Upper lobe of right lung (tissue), 1 donor: ENCODE results near the gene CDK3. TPM values are rescaled to one million over a fixed set of nuclear protein-coding genes. Genes with fewer than 3 reads are reported as not detected.

Source experiments
- ATAC-seq: fragments of 200-7000 bp; cut with Tn5 transposase; one replicate; pipeline ENCODE4 v1.9.1; 2020; ENCODE audit warnings: mild to moderate bottlenecking, moderate library complexity
- DNase-seq: peaks from one replicate; pipeline ENCODE4 v3.0.0-alpha.2; 2020
- H3K27ac ChIP-seq: fragments of 200-600 bp; one replicate; pipeline ENCODE4 v1.8.0; 2022
- H3K27me3 ChIP-seq: fragments of 200-600 bp; one replicate; pipeline ENCODE4 v1.8.0; 2022; ENCODE audit warnings: mild to moderate bottlenecking
- H3K36me3 ChIP-seq: fragments of 200-600 bp; one replicate; pipeline ENCODE4 v1.8.0; 2022
- H3K4me1 ChIP-seq: fragments of 200-600 bp; one replicate; pipeline ENCODE4 v1.8.0; 2022
- H3K4me3 ChIP-seq: fragments of 200-600 bp; one replicate; pipeline ENCODE4 v1.8.0; 2022; ENCODE audit warnings: mild to moderate bottlenecking
- H3K9me3 ChIP-seq: fragments of 200-600 bp; one replicate; pipeline ENCODE4 v1.8.0; 2022
- intact Hi-C: fragments of 100-400 bp; cut with DNase I; formaldehyde crosslinking; loops from one replicate; pipeline ENCODE4 v1.11.0; 2022
- total RNA-seq: library from RNA; stranded (reverse); fragmentation: NEBNext Ultra II Directional; extraction: Animal tissue kit (Norgen Biotek cat#: 25700); gene quantifications from one replicate; pipeline ENCODE4 v1.2.1, GENCODE V29; 2021
- TF ChIP-seq, protein P1 (sequence below): fragments of 200-600 bp; IDR thresholded peaks from one replicate; pipeline ENCODE4 v1.8.0; 2022; ENCODE audit warnings: antibody characterized with exemption
- donor health status: DM: no; HTN: yes; CAD: no; lungs with severe emphysema.

The CDK3 gene
- total RNA-seq, 1 donor from 2014 or later: 9.6 TPM

DNA sequence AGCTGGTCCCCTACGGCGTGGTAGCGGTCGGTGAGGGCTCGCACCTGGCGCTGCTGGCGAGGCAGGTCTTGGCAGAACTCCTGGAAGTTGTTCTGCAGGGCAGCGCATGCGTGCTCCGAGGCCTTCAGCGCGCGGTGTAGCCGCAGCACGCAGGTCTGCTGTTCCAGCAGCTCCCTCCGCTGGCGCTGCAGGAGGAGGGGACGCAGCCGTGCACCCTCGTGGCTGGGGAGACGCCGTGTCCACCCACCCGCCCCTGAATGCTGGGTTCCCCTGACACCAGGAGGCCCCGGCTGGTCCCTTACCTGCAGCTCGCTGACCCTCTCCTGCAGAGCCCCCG is 14.2 kb downstream of the CDK3 start:
- intact Hi-C loops: no loop called here
- H3K27ac ChIP-seq: no peak overlapping the region
- H3K9me3 ChIP-seq: no peaks in the 10 kb centered on the region
- TF ChIP-seq, protein P1, sequence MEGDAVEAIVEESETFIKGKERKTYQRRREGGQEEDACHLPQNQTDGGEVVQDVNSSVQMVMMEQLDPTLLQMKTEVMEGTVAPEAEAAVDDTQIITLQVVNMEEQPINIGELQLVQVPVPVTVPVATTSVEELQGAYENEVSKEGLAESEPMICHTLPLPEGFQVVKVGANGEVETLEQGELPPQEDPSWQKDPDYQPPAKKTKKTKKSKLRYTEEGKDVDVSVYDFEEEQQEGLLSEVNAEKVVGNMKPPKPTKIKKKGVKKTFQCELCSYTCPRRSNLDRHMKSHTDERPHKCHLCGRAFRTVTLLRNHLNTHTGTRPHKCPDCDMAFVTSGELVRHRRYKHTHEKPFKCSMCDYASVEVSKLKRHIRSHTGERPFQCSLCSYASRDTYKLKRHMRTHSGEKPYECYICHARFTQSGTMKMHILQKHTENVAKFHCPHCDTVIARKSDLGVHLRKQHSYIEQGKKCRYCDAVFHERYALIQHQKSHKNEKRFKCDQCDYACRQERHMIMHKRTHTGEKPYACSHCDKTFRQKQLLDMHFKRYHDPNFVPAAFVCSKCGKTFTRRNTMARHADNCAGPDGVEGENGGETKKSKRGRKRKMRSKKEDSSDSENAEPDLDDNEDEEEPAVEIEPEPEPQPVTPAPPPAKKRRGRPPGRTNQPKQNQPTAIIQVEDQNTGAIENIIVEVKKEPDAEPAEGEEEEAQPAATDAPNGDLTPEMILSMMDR: no peak
- no peaks in the 10 kb centered on the region for H3K27me3 ChIP-seq
- no peak overlapping the region for H3K4me3 ChIP-seq
- no peaks in the 10 kb centered on the region for H3K4me1 ChIP-seq
- peaks cover 3% of the 10 kb centered on the region for H3K36me3 ChIP-seq
- ATAC-seq: no peak
- no peak for DNase-seq

DNA sequence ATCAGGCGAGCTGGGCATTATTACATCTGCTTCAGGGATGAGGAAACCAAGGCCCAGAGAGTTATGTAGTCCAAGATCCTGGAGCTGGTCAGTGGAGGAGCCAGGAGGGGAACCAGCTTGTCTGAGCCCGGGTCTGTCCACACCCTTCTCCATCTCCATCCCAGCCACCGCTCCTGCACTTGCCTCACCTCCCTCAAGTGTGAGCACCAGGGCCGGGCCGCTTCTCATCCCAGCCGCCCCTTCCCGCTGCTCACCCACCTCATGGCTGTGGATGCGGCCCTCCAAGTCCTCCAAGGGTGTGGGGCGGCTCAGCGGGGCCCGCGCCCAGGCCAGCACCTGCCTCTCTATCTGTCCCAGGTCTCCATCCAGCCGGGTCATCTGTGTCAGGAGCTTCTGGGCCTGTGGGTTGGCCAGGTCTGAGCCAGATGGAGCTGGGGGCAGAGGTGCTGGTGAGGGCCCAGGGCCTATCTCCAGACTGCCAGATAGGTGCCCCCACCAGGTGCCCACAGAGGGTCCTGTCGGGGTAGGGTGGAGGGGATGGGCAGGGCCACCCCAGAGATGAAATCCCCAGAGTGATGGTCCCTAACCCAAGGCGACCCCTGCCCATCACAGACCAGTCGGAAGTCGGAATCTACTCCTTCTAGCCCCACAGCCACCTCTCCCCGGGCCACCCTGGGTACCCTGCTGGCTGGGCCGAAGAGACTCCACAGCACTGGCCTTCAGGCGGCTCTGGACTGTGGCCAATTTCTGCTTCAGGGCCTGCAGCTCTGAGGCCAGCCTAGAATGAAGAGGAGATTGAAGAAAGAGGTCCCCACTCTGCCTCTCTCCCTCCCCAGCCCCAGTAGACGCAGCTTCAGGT is 17.1 kb downstream of the CDK3 start:
- TF ChIP-seq, protein P1: no peak
- H3K36me3 ChIP-seq: peaks cover 7% of the 10 kb centered on the region
- no peak for DNase-seq
- H3K4me1 ChIP-seq: no peaks in the 10 kb centered on the region
- H3K27me3 ChIP-seq: no peaks in the 10 kb centered on the region
- H3K4me3 ChIP-seq: no peak overlapping the region
- no peaks in the 10 kb centered on the region for H3K9me3 ChIP-seq
- intact Hi-C loops: no loop called here
- ATAC-seq: no peak
- no peak overlapping the region for H3K27ac ChIP-seq

DNA sequence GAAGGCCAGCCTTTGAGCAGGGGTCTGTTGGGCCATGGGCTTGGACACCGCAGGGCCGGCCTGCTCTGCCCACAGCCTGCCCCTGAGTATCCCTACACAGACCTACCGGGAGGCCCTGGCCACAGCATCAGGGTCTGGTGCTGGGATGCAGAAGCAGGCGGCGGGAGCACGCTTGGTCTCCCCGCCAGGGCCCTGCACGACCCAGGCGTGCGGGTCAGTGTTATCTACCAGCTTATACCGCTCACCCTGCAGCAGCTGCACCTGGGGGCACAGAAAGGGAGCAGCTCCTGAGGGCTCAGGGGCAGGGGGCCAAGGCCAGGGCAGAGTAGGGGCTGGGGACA is 17.7 kb downstream of the CDK3 start:
- ATAC-seq (no peak), DNase-seq (no peak)
- Histone ChIP-seq H3K27me3 (no peaks in the 10 kb centered on the region), H3K36me3 (peaks cover 13% of the 10 kb centered on the region), H3K9me3 (no peaks in the 10 kb centered on the region), H3K4me3 (no peak overlapping the region), H3K27ac (no peak overlapping the region), H3K4me1 (no peaks in the 10 kb centered on the region)
- TF ChIP-seq, protein P1: no peak
- intact Hi-C loops: no loop called here

- Histone ChIP-seq H3K4me1 (no peaks in the 10 kb centered on the region), H3K36me3 (peaks cover 13% of the 10 kb centered on the region), H3K9me3 (no peaks in the 10 kb centered on the region), H3K27me3 (no peaks in the 10 kb centered on the region), H3K4me3 (no peak overlapping the region), H3K27ac (no peak overlapping the region)
- DNase-seq: no peak
- TF ChIP-seq, protein P1: no peak
- ATAC-seq: no peak
- intact Hi-C loops: no loop called here
These were observed 18.1 kb downstream of the CDK3 start for GRCh38 chr17:76018801-76019200.

GRCh38 chr17:76019833-76020467 is 19.3 kb downstream of the CDK3 start:
- DNase-seq (no peak), ATAC-seq (no peak)
- Histone ChIP-seq H3K36me3 (peaks cover 10% of the 10 kb centered on the region), H3K9me3 (no peaks in the 10 kb centered on the region), H3K27ac (no peak overlapping the region), H3K27me3 (no peaks in the 10 kb centered on the region), H3K4me3 (no peak overlapping the region), H3K4me1 (no peaks in the 10 kb centered on the region)
- intact Hi-C loops: no loop called here
- TF ChIP-seq, protein P1: no peak
